K562 (cell line): ENCODE data around the gene RNPEP.

Experiments
- CTCF ChIP-seq, 3 experiments: IDR thresholded peaks in 2 of 3; conservative IDR thresholded peaks in 1 of 3; 2 replicates each; pipeline ENCODE4 v1.5.1; 2011 to 2012; ENCODE audit warnings: low read length in 3 of 3, mild to moderate bottlenecking in 3 of 3, control low read depth in 2 of 3, improper control_type of control experiment in 1 of 3, inconsistent platforms in 1 of 3, low read depth in 1 of 3, mixed read lengths in 1 of 3, moderate library complexity in 1 of 3; ENCODE audit not compliant: insufficient read depth in 2 of 3
- E2F6 ChIP-seq, 2 experiments: IDR thresholded peaks; 2 replicates each; pipeline ENCODE4 v1.6.1; 2011; ENCODE audit warnings: borderline replicate concordance in 1 of 2, control low read depth in 1 of 2, low read depth in 1 of 2, low read length in 1 of 2, mild to moderate bottlenecking in 1 of 2, mixed read lengths in 1 of 2, moderate library complexity in 1 of 2; ENCODE audit not compliant: insufficient read depth in 1 of 2, insufficient read length in 1 of 2, poor library complexity in 1 of 2, severe bottlenecking in 1 of 2; ENCODE audit errors: extremely low read depth in 1 of 2
- GABPB1 ChIP-seq: sonication (generic); formaldehyde crosslinking; IDR thresholded peaks from 2 replicates; pipeline ENCODE4 v1.8.0; 2022; ENCODE audit warnings: mild to moderate bottlenecking, missing genetic modification reagents
- TF ChIP-seq, protein P1 (sequence below): IDR thresholded peaks from 2 replicates; pipeline ENCODE4 v1.6.1; 2016; ENCODE audit warnings: missing genetic modification characterization, missing compliant biosample characterization

GRCh38 chr1:202029171-202029665 is 46.8 kb downstream of the RNPEP start:
- TF ChIP-seq GABPB1 (CRISPR knock-in tag): no peak
- TF ChIP-seq CTCF (IDR thresholded peaks at IDR 0.05 in 2 of 3, conservative IDR thresholded peaks at IDR 0.05 in 1 of 3; ENCODE audit: insufficient read depth in 2 of 3, low read depth in 1 of 3, low read length in 3 of 3): no peak
- TF ChIP-seq, protein P1, sequence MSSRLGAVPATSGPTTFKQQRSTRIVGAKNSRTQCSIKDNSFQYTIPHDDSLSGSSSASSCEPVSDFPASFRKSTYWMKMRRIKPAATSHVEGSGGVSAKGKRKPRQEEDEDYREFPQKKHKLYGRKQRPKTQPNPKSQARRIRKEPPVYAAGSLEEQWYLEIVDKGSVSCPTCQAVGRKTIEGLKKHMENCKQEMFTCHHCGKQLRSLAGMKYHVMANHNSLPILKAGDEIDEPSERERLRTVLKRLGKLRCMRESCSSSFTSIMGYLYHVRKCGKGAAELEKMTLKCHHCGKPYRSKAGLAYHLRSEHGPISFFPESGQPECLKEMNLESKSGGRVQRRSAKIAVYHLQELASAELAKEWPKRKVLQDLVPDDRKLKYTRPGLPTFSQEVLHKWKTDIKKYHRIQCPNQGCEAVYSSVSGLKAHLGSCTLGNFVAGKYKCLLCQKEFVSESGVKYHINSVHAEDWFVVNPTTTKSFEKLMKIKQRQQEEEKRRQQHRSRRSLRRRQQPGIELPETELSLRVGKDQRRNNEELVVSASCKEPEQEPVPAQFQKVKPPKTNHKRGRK (tag): no peak
- TF ChIP-seq E2F6 (IDR thresholded peaks at IDR 0.05; ENCODE audit: borderline replicate concordance in 1 of 2, extremely low read depth in 1 of 2, insufficient read depth in 1 of 2, insufficient read length in 1 of 2, low read depth in 1 of 2, low read length in 1 of 2, poor library complexity in 1 of 2, severe bottlenecking in 1 of 2): no peak
